Kidney glomerular epithelial cell (primary cell): ENCODE measurements around the gene KCTD4.
A peak's percentile ranks its signal among the peaks of the same experiment; 100 is the strongest.
"Not testable (repeated sequence)": the region's sequence is repeated elsewhere in the genome, so short reads cannot be mapped to it uniquely, and the experiment has no call there.

ENCODE experiments used
- DNase-seq: peaks from one replicate; lab custom pipeline; 2025; lab: John Stamatoyannopoulos, UW

Gene KCTD4

DNA sequence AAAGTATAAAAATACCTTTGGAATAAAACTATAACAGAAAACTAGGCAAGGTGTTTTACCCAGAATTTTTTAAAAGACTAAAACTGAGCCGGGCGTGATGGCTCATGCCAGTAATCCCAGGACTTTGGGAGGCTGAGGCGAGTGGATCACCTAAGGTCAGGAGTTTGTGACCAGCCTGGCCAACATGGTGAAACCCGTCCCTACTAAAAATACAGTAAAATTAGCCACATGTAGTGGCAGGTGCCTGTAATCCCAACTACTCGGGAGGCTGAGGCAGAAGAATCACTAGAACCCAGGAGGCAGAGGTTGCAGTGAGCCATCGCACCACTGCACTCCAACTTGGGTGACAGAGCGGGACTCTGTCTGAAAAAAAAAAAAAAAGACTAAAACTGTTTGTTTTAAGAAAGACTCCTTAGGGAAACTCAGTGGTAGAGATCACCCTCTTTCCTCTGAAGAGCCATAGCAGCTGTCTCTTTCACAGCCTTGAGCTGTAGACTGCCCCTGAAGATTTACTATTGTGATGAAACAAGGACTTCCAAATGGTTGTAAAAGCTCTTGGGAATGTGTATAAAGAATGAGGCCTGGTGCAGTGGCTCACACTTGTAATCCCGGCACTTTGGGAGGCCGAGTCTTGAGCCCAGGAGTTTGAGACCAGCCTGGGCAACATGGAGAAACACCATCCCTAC lies 14.7 kb upstream of the KCTD4 start:
- no peak for DNase-seq

DNA sequence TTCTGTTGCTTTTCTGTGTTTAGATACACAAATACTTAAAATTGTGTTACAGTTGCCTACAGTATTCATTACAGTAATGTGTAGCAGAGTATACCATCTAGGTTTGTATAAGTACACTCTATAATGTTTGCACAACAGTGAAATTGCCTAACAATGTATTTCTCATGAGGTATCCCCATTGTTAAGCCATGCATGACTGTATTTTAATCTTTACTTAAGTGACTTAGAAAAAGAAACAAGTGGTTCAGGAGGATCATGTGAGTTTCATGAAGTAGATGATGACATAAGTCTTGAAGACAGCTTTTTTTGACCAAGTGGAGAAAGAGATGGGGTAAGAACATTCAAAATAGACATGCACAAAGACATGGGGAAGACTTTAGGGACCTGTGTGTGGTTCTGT lies 8.4 kb upstream of the KCTD4 start:
- no peak for DNase-seq

DNA sequence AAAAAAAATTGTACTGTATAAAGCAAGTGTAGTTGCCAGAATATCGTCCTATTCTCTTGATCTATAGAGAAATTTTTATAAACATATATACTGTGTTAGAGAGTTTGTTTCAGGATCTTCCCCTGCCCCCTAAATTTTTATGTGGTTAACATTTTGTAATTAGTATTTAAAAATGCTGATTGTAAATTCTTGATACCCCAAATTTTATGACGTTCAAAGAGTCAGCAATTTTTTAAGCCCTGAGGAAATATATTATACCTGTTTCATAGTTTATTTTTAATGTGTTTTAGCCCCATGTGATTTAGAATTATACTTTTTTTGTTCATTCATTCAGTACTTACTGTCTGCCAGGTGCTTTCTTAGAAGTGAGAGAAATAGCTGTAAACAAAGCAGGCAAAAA lies 7.3 kb upstream of the KCTD4 start:
- DNase-seq = no peak

DNA sequence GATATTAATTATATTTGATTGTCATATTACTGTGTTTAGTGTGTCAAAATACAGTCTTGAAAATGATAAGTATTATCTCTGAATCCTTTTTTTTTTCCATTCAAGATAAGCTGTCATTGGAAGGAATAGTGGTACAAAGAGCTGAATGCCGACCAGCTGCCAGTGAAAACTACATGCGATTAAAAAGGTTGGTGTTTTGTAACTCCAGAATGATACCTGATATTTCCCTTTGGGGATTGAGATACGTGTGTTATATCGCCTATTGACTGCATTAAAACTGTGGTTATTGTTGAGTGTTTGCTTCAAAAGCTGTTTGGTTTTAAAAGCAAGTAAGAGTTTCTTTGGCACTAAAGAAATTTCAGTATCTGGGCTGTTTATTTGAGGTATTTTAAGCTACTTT lies 6.5 kb upstream of the KCTD4 start:
- no peak for DNase-seq

DNA sequence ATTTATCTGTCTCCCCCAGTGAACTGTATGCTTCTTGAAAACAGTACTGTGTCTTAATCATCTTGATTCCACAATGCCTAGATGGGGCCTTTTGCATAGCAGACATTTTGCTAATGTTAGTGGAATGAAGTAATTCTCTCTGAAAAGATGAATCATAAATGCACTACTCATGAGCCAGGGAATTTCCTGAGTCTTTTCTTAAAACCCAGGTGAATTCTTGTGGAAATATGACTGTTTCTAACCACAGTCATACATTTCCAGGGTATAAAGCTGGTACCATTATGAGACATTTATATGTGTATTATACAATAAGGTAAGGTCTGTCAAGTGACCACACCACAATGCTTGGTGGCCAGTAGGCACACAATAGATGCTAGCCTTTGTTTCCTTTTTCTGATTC lies 5.5 kb upstream of the KCTD4 start:
- peak; percentile 95 for DNase-seq

DNA sequence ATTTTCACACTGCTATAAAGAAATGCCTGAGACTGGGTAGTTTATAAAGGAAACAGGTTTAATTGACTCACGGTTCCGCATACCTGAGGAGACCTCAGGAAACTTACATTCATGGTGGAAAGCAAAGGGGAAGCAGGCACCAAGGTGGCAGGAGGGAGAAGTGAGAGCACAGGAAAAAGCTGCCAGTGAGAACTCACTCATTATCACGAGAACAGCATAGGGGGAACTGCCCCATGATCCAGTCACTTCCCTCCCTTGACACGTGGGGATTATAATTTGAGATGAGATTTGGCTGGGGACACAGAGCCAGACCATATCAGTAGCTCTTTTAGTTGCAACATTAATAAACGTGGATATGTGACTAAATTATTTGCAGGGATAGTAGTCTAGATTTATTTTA lies 4.3 kb upstream of the KCTD4 start:
- DNase-seq = no peak

DNA sequence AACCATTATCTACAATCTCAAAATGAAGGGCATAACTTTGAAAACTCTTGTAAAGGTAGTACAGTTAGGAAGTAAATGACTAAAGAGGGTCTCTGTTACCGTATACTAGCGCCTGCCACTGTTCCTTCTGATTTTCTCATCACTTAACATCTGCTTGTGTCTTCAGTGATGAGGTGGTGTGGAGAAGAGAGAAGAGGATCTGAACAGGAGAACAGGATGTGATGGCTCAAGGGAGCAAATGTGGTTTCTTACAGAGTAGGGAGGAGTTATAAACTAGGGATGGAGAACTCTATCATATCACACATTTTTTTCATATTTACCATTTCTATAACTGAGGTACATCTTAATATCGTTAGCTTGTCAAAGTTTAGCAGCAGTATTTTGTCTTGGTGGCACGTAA lies 1.1 kb downstream of the KCTD4 start:
- no peak for DNase-seq

DNA sequence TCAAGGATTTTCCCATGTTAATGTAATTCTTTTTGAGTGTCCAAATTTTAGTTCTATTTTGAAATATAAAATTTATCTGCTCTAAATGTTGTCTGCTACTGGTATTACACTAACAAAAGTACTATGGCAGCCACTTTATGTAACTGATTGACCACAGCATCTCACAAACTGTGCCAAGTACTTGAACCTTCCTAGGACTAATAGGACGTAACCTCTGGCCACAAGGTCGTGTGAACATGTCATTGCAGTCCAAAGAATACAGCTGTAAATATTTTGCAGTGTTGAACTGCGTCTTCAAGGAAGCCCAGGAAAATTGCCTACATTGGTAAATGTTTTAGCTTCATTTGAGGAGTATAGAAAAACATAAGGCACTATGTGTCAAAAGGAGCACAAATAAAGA lies 1.9 kb downstream of the KCTD4 start:
- DNase-seq = no peak

DNA sequence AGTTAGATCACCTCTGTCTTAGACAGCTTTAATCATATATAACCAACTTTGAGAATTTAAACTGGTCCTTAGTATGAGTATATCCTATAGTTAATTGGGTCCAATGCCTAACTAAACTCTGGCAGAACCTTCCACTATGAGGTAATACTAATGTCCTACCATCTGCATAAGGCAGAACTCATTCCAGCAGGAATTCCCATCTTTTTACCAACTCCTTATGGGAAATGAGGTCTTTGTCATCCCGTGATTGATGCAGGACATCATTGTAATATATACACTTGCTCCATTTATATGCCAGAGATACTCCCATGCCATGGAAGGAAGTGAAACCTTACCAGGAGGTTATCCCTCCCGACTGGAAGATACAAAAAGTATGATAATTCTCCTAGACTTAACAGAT lies 2.8 kb downstream of the KCTD4 start:
- no peak for DNase-seq

DNA sequence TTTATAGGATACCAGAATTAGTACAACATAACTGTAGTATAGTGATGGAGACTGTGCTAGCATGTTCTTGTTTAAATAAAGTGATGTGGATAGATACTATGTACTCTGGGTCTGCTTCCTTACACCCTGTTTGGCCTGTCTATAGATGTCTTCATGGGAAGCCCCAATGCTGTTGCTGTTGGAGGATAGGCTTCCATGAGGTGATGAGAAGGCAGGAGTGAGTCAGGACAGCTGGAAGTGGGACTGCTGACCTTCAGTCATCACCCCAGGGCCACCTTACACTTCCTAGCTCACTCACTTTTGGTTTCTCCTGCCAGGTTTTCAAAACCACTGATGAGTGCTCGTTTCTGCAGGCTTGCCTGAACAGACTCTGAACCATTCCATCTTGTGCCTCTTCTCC lies 4.2 kb downstream of the KCTD4 start:
- no peak for DNase-seq

DNA sequence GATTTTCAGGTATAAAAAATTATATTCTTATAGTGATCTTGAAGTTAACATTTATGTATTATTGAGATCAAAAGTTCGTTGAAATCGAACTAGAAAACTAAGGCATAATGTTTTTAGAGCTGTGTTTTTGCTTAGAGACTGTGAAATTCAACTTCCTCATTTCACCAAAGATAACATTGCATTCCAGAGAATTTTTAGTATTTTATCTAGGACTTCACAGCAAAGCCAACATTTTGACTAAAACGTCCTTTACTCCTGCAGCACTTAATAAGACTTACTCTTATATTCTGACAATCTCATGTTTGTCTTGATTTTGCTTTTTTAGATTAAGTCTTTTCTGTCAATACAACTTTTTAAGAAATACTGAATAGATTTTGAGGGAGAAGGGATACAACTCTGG lies 4.7 kb downstream of the KCTD4 start:
- DNase-seq = no peak

DNA sequence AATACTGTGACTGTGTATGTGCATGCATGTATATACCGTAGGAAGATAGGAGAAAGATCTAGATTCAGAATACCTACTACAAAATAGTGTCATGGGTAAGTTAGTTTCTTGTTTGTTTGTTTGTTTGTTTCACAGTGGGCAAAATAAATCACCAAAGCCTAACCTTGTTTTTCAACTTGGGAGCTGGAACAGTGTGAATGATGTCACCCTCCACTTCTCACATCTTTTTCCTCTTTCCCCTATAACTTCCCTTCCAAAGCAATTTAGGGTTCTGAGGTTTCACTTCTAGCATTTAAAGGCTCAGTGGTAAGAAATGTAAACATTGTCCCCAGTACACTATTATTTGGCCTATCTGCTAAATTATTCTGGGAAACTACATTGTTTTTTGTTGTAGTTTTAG lies 5.4 kb downstream of the KCTD4 start:
- DNase-seq = no peak

DNA sequence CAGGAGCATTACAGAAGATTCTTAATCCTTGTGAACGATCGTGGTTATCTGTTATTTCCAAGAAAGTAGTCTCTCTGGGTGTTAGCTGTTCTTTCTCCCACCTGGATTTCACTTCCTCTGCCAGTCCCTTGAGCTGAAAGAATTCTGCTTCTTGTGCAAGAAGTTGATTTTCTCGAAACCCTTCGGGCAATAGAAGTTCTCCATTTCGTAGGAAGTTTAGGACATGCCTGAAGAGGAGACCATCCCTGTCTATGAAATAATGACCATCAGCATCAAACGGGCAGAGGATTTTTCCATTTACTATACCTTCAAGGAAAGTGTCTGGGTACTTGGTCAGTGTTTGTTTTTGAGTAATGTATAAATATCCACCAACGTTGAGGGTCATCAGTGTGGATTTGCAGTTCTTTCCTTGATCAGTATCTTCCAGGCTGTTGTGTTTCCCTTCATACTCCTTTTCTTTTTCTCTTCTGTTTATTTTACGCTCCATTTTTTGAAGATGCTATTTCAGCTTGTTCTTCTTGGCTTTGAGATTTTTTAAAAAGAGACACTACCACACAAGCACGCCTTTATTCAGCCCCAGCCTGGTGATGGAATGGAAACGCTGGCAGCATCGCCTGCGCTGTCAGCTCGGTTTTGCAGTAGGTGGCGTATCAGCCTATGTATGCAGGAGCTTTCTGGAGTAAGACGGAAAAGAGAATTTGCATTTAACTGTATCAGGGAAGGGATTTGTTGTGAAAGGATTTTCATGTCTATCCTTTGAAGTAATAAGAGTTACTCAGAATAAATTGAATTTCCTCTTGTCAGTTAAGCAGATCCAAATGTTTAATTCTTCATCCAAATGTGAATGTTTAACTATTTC lies 6.5 kb downstream of the KCTD4 start:
- DNase-seq = peak; percentile 74

DNA sequence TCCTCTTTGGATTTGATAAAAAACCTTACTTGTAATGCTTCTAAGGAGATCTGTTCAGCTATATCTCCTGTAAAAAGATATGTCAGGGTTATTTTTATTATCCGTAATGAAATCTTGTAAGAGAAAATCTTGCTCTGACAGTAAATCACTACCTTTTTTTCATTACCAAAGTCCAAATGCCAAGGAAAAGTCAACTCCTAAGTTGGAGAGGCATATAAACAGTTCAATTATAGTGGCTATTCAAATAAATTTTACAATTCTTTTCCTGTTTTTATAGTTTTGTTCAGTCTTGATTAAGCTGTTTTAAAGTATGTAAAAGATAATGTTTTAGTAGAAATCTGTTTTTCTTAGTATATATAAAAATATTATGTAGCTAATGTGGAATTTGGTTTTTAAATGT lies 9.0 kb downstream of the KCTD4 start:
- no peak for DNase-seq

DNA sequence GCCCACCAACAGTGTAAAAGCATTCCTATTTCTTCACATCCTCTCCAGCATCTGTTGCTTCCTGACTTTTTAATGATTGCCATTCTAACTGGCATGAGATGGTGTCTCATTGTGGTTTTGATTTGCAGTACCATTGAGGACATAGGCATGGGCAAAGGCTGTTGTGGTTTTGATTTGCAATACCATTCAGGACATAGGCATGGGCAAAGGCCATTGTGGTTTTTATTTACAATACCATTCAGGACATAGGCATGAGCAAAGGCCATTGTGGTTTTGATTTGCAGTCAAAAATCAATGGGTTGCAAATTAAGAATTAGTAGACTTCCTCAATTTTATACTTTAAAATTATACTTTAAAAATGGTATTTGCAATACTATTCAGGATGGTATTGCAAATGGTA lies 11.3 kb downstream of the KCTD4 start:
- DNase-seq = peak; percentile 20

DNA sequence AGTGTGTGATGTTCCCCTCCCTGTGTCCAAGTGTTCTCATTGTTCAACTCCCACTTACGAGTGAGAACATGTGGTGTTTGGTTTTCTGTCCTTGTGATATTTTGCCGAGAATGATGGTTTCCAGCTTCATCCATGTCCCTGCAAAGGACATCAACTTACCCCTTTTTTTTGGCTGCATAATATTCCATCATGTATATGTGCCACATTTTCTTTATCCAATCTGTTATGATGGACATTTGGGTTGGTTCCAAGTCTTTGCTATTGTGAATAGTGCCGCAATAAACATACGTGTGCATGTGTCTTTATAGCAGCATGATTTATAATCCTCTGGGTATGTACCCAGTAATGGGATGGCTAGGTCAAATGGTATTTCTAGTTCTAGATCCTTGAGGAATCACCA lies 11.8 kb downstream of the KCTD4 start:
- DNase-seq = not testable (repeated sequence)

DNA sequence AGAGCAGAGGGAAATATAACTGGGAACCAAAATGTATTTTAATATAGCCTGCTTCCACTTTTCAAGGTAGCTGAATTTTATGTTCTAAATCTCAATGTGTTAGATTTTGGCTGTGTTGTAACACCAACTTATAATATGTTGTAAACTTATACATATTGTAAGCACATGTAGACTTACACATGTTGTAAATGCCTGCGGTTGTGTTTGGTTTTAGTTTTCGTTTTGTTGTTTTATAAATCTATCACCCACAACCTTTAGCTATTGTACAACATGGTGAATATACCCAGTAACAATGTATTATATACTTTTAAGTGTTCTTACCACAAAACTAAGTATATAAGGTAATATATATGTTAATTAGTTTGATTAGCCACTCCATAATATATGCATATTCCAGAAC lies 15.6 kb downstream of the KCTD4 start:
- no peak for DNase-seq

DNA sequence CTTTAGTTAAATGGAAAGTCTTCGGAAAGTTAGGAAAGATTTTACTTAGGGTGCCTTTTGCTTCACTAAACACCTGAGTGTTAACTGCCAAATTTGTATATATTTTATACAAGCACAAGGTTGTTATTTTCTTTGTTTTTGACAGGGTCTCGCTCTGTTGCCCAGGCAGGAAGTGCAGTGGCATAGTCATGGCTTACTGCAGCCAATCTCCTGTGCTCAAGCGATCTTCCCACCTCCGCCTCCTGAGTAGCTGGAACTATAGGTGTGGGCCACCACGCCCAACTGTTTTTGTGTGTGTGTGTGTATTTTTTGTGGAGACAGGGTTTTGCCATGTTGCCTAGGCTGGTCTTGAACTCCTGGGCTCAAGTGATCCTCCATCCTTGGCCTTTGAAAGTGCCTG lies 16.2 kb downstream of the KCTD4 start:
- no peak for DNase-seq

DNA sequence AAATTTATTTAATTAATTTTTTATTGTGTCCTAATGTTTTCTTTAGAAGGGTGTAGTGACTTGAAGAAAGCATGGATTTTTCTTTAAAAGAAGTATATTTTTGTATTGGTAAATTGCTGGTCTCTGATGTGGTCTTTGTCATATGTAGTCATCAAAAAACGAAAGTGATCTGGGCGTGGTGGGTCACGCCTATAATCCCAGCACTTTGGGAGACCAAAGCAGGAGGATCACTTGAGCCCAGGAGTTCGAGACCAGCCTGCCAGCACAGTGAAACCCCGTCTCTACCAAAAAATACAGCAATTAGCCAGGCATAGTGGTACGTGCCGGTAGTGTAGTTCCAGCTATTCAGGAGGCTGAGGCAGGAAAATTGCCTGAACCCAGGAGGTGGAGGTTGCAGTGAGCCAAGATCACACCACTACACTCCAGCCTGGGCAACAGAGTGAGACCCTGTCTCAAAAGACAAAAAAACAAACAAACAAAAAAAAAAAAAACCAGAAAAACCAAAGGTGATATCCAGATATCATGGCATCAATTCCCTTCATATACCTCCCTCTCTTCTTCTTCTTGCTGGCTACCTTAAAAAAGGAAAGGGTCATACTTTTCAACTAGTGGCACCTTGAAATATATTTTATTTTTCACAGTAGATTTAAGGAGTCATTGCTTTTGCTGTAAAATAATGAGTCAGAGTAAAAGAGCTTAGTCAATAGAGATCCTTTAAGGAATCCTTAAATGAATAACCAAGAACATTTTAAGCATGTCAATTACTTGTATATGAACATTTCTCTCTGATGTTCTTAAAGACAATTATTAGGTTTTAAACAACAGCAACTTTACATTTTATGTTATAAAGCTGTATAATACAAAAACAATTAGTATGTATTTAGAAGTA lies 19.9 kb downstream of the KCTD4 start:
- DNase-seq = peak; percentile 42

DNA sequence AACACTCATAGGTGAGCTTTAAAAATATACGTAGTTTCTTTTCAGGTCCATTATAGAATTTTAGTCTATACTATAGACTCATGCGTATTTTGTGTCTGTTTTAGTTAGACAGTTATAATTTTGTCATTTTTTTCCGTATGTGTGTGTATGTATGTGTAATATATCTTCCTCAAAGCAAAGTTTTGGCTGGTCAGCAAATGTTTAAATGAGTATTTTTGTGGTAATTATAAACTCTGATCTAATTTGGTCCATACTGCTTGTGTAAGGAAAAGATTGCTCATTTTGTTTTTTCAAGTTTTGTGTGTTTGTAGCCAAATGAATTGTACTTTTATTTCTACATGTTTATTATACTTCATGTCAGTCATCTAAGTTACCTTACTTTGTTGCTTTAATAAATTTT lies 20.5 kb downstream of the KCTD4 start:
- DNase-seq = no peak

DNA sequence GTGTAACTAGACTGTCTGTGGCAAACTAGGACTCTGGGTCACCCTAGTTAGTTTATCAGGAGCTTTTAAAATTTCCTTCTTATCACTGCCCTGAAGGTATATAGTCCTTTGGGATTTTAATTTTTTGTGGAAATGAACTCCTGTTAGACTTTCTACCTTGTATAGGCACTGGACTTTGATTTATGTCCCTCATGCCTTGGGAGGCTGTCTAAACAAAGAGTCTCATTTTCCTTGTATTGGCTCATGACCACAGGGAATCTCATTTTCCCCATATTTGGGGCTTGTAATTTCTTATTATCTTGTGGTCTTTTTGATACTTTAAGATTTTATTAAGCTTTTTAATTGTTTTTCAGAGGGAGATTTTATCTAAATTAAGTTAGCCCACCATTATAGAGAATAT lies 21.4 kb downstream of the KCTD4 start:
- peak; percentile 49 for DNase-seq

DNA sequence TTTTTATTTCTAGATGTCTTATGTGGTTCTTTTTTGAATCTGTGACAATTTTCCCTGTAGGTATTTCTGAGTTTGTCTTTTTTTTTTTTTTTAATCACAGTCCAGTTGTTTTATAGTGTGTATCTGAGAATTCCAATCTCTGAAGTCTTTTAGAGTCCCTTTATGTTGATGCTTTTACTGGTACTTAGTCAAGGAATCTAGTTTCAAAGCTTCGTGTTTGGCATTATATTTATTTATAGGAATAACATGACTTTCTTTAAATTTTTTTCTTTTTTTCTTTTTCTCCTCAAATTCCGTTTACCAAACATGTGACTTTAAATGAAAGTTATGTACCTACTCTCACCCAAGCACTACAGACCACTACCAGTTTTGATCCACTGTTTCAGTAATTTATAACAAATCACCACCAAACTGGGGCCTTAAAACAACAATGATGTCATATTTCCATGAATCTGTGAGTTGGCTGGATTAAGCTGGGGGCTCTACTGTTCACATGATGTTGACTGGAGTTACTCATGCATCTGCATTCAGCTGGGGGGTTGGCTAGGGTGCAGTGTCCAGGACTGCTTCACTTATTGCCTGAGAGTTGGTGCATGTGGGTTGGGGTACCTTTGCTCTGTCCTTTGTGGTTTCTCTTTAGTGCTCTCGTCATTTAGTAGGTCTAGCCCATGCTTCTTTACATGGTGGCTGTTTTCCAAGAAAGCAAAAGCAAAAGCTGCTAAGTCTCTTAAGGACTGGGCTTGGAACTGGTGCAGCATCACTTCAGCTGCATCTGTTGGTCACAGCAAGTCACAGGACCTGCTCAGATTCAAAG lies 22.3 kb downstream of the KCTD4 start:
- DNase-seq = peak; percentile 76
